GM13977 (cell line): Measurements from ENCODE around the gene CAPS.

Source experiments
- DNase-seq: peaks from one replicate; pipeline ENCODE4 v3.0.0; 2012; ENCODE audit warnings: low spot score
- CTCF ChIP-seq: IDR thresholded peaks from 2 replicates; pipeline ENCODE4 v1.5.1; 2012; ENCODE audit warnings: mild to moderate bottlenecking, control low read depth; ENCODE audit not compliant: insufficient read depth; ENCODE audit errors: extremely low read depth, missing control alignments
- in situ Hi-C: fragments of 300-500 bp; cut with MboI; formaldehyde crosslinking; loops from one replicate; pipeline ENCODE4 v1.12.0; 2022; ENCODE audit warnings: low sequenced_read_pairs, low pct_unique_long_range_greater_than_20kb, mixed read lengths, inconsistent platforms; ENCODE audit not compliant: unreplicated experiment

Gene CAPS

GRCh38 chr19:5951338-5951861, 37.3 kb downstream of the CAPS start:
- no peak for TF ChIP-seq CTCF
- in situ Hi-C loops, result no loop called here
- peak; percentile 56 for DNase-seq

- no peak for DNase-seq
- TF ChIP-seq CTCF, result no peak
- in situ Hi-C loops, result no loop called here
Measured at GRCh38 chr19:5952193-5953029, 38.4 kb downstream of the CAPS start.

GRCh38 chr19:5953030-5953589, 39.1 kb downstream of the CAPS start:
- DNase-seq, result no peak
- TF ChIP-seq CTCF, result no peak
- in situ Hi-C loops, result no loop called here

- in situ Hi-C loops, result no loop called here
- DNase-seq, result no peak
- no peak for TF ChIP-seq CTCF
Measured at GRCh38 chr19:5953680-5954213, 39.7 kb downstream of the CAPS start.

- no peak for TF ChIP-seq CTCF
- in situ Hi-C loops, result no loop called here
- DNase-seq, result no peak
Measured at GRCh38 chr19:5954293-5954692, 40.2 kb downstream of the CAPS start.

- no peak for TF ChIP-seq CTCF
- DNase-seq, result no peak
- in situ Hi-C loops, result no loop called here
Measured at GRCh38 chr19:5955636-5955935, 41.5 kb downstream of the CAPS start.
